ENCODE measurements around the gene NRROS.
"Not testable (repeated sequence)": the region's sequence is repeated elsewhere in the genome, so short reads cannot be mapped to it uniquely, and the experiment has no call there.

NRROS gene
- total RNA-seq, result 7.5 reads per million, percentile 26 among the genes with 10 or more reads in this experiment

GRCh38 chr3:196639483-196640296 is at the start of gene NRROS:
Gene NRROS (plus strand): TSS chr3:196639694. CDS start chr3:196654540, 14,846 bp downstream.
- peak; percentile 40 for DNase-seq

- DNase-seq, result no peak
These were observed 49.2 kb upstream of the NRROS start for GRCh38 chr3:196590279-196590678.

- DNase-seq, result no peak
These were observed 43.1 kb upstream of the NRROS start for GRCh38 chr3:196596355-196596754.

GRCh38 chr3:196597971-196598733 is 41.3 kb upstream of the NRROS start:
- peak; percentile 17 for DNase-seq

GRCh38 chr3:196599734-196600128 is 39.8 kb upstream of the NRROS start:
- no peak for DNase-seq

- DNase-seq, result no peak
These were observed 39.1 kb upstream of the NRROS start for GRCh38 chr3:196600359-196600758.

GRCh38 chr3:196602673-196603072 is 36.8 kb upstream of the NRROS start:
- no peak for DNase-seq

- no peak for DNase-seq
These were observed 35.8 kb upstream of the NRROS start for GRCh38 chr3:196603683-196604082.

GRCh38 chr3:196604548-196604947 is 34.9 kb upstream of the NRROS start:
- DNase-seq, result peak; percentile 52

- DNase-seq, result no peak
These were observed 30.8 kb upstream of the NRROS start for GRCh38 chr3:196608693-196609092.

GRCh38 chr3:196609343-196609775 is 30.1 kb upstream of the NRROS start:
- peak; percentile 93 for DNase-seq

- DNase-seq, result no peak
These were observed 29.5 kb upstream of the NRROS start for GRCh38 chr3:196609805-196610515.

- no peak for DNase-seq
These were observed 27.6 kb upstream of the NRROS start for GRCh38 chr3:196611761-196612483.

- DNase-seq, result not testable (repeated sequence)
These were observed 24.3 kb upstream of the NRROS start for GRCh38 chr3:196615234-196615633.

- DNase-seq, result no peak
These were observed 22.2 kb upstream of the NRROS start for GRCh38 chr3:196617256-196617655.

- no peak for DNase-seq
These were observed 20.3 kb upstream of the NRROS start for GRCh38 chr3:196619223-196619622.

GRCh38 chr3:196619627-196620026 is 19.9 kb upstream of the NRROS start:
- not testable (repeated sequence) for DNase-seq

- DNase-seq, result no peak
These were observed 19.3 kb upstream of the NRROS start for GRCh38 chr3:196620161-196620604.

- no peak for DNase-seq
These were observed 18.8 kb upstream of the NRROS start for GRCh38 chr3:196620684-196621083.

- no peak for DNase-seq
These were observed 17.9 kb upstream of the NRROS start for GRCh38 chr3:196621611-196622010.

- DNase-seq, result no peak
These were observed 15.3 kb upstream of the NRROS start for GRCh38 chr3:196624067-196624790.

- DNase-seq, result no peak
These were observed 14.6 kb upstream of the NRROS start for GRCh38 chr3:196624907-196625306.

Measured in effector CD4-positive, alpha-beta T cell (primary cell).